OCI-LY3 (cell line): ENCODE results near the gene RTP4.

Experiments
- H2AFZ ChIP-seq: fragments of 200-600, 300-600 bp; shearing (Covaris generic); 2 replicates; pipeline ENCODE4 v1.6.0; 2014; ENCODE audit warnings: antibody characterized with exemption, low read depth, low read length
- H3K27ac ChIP-seq: fragments of 200-600, 300-600 bp; sonication (generic); 2 replicates; pipeline ENCODE4 v1.5.1; 2014; ENCODE audit warnings: mild to moderate bottlenecking, low read length, moderate library complexity, mixed read lengths
- H3K27me3 ChIP-seq: fragments of 200-600, 300-600 bp; sonication (generic); 2 replicates; pipeline ENCODE4 v1.6.1; 2014; ENCODE audit warnings: low read depth, low read length, mixed read lengths
- H3K36me3 ChIP-seq: fragments of 200-600, 300-600 bp; sonication (generic); replicated peaks from 2 replicates; pipeline ENCODE3; 2014; ENCODE audit warnings: low read depth, low read length, mixed read lengths
- H3K4me1 ChIP-seq: fragments of 300-600, 200-600 bp; sonication (generic); 2 replicates; pipeline ENCODE4 v1.6.1; 2014; ENCODE audit warnings: low read length, mixed read lengths
- H3K4me2 ChIP-seq: fragments of 200-600, 300-600 bp; sonication (generic); 2 replicates; pipeline ENCODE4 v1.6.1; 2014; ENCODE audit warnings: low read length, mixed read lengths
- H3K4me3 ChIP-seq: fragments of 300-600, 200-600 bp; sonication (generic); 2 replicates; pipeline ENCODE4 v1.5.1; 2014; ENCODE audit warnings: antibody characterized with exemption, mild to moderate bottlenecking, low read length, moderate library complexity
- H3K79me2 ChIP-seq: fragments of 300-600, 200-600 bp; shearing (Covaris generic); 2 replicates; pipeline ENCODE4 v1.6.1; 2014; ENCODE audit warnings: mild to moderate bottlenecking, low read length, mixed read lengths
- H3K9ac ChIP-seq: fragments of 300-600, 200-600 bp; shearing (Covaris generic); 2 replicates; pipeline ENCODE4 v1.6.0; 2014; ENCODE audit warnings: mild to moderate bottlenecking, low read length, moderate library complexity
- H3K9me3 ChIP-seq: fragments of 200-600, 300-600 bp; shearing (Covaris generic); 2 replicates; pipeline ENCODE4 v1.6.1; 2014; ENCODE audit warnings: low read length, mixed read lengths; ENCODE audit not compliant: insufficient read depth
- H4K20me1 ChIP-seq: fragments of 200-600, 300-600 bp; sonication (generic); 2 replicates; pipeline ENCODE4 v1.6.1; 2016; ENCODE audit warnings: low read length, mixed read lengths; ENCODE audit not compliant: insufficient read depth
- CTCF ChIP-seq: fragments of 200-600, 300-600 bp; sonication (generic); IDR thresholded peaks from 2 replicates; pipeline ENCODE4 v1.5.1; 2014; ENCODE audit warnings: antibody characterized with exemption, low read length, low read depth
- EZH2phosphoT487 ChIP-seq: fragments of 200-600 bp; shearing (Covaris generic); IDR thresholded peaks from 2 replicates; pipeline ENCODE4 v1.6.1; 2018; ENCODE audit warnings: antibody characterized with exemption, mixed run types, low read depth

Gene RTP4

GRCh38 chr3:187327845-187328244 lies 40.3 kb upstream of the RTP4 start:
- H3K36me3 ChIP-seq, result no peaks in the 10 kb centered on the region
- H4K20me1 ChIP-seq, result no peaks in the 10 kb centered on the region
- H3K9me3 ChIP-seq, result no peaks in the 10 kb centered on the region
- H3K27ac ChIP-seq, result no peak overlapping the region
- H3K4me3 ChIP-seq, result no peak overlapping the region
- H3K4me2 ChIP-seq, result no peak overlapping the region
- no peak overlapping the region for H3K9ac ChIP-seq
- no peaks in the 10 kb centered on the region for H3K79me2 ChIP-seq
- H3K4me1 ChIP-seq, result no peaks in the 10 kb centered on the region
- no peak for TF ChIP-seq EZH2phosphoT487
- no peak for TF ChIP-seq CTCF
- H3K27me3 ChIP-seq, result peaks cover 12% of the 10 kb centered on the region
- H2AFZ ChIP-seq, result no peak overlapping the region

- no peaks in the 10 kb centered on the region for H3K36me3 ChIP-seq
- no peaks in the 10 kb centered on the region for H3K9me3 ChIP-seq
- peaks cover 12% of the 10 kb centered on the region for H3K27me3 ChIP-seq
- TF ChIP-seq EZH2phosphoT487, result no peak
- H3K9ac ChIP-seq, result no peak overlapping the region
- no peak overlapping the region for H3K4me2 ChIP-seq
- H2AFZ ChIP-seq, result no peak overlapping the region
- no peaks in the 10 kb centered on the region for H3K4me1 ChIP-seq
- no peaks in the 10 kb centered on the region for H4K20me1 ChIP-seq
- no peaks in the 10 kb centered on the region for H3K79me2 ChIP-seq
- H3K4me3 ChIP-seq, result no peak overlapping the region
- no peak overlapping the region for H3K27ac ChIP-seq
Observed at GRCh38 chr3:187328691-187329090, 39.5 kb upstream of the RTP4 start.

GRCh38 chr3:187334904-187335303 lies 33.3 kb upstream of the RTP4 start:
- Histone ChIP-seq H3K79me2 (no peaks in the 10 kb centered on the region), H3K9me3 (no peaks in the 10 kb centered on the region), H3K4me3 (no peak overlapping the region), H3K27ac (no peak overlapping the region), H3K9ac (no peak overlapping the region), H4K20me1 (no peaks in the 10 kb centered on the region), H3K27me3 (no peaks in the 10 kb centered on the region), H3K36me3 (no peaks in the 10 kb centered on the region), H3K4me2 (no peak overlapping the region), H3K4me1 (no peaks in the 10 kb centered on the region), H2AFZ (no peak overlapping the region)
- TF ChIP-seq EZH2phosphoT487, result no peak
- no peak for TF ChIP-seq CTCF

GRCh38 chr3:187336322-187336721 lies 31.9 kb upstream of the RTP4 start:
- Histone ChIP-seq H3K27me3 (no peaks in the 10 kb centered on the region), H3K36me3 (no peaks in the 10 kb centered on the region)
- TF ChIP-seq EZH2phosphoT487, result no peak
- no peak for TF ChIP-seq CTCF

GRCh38 chr3:187340578-187340977 lies 27.6 kb upstream of the RTP4 start:
- Histone ChIP-seq H3K9ac (no peak overlapping the region), H3K9me3 (no peaks in the 10 kb centered on the region), H3K79me2 (no peaks in the 10 kb centered on the region), H4K20me1 (no peaks in the 10 kb centered on the region), H3K4me1 (no peaks in the 10 kb centered on the region), H2AFZ (no peak overlapping the region), H3K4me2 (no peak overlapping the region), H3K4me3 (no peak overlapping the region), H3K27me3 (no peaks in the 10 kb centered on the region), H3K27ac (no peak overlapping the region), H3K36me3 (no peaks in the 10 kb centered on the region)
- TF ChIP-seq EZH2phosphoT487 (no peak), CTCF (no peak)

More at GRCh38 chr3:187336322-187336721, 31.9 kb upstream of the RTP4 start:
- Histone ChIP-seq H3K79me2 (no peaks in the 10 kb centered on the region), H3K4me2 (no peak overlapping the region), H3K9ac (no peak overlapping the region), H3K4me1 (no peaks in the 10 kb centered on the region), H4K20me1 (no peaks in the 10 kb centered on the region), H3K4me3 (no peak overlapping the region), H3K9me3 (no peaks in the 10 kb centered on the region), H2AFZ (no peak overlapping the region), H3K27ac (no peak overlapping the region)
